Activated naive CD4-positive, alpha-beta T cell treated with anti-CD3 and anti-CD28 coated beads, Interleukin-2, amount 50 U/mL, for 24 hours (primary cell): Measurements from ENCODE around the gene RAB3B.
"Not testable (repeated sequence)": the region's sequence is repeated elsewhere in the genome, so short reads cannot be mapped to it uniquely, and the experiment has no call there.

ENCODE experiments used
- H3K27ac Mint-ChIP-seq: one replicate; pipeline ENCODE4 v1.8.0; 2021; ENCODE audit warnings: mild to moderate bottlenecking, mixed read lengths
- H3K27me3 Mint-ChIP-seq: one replicate; pipeline ENCODE4 v1.8.0; 2021; ENCODE audit warnings: mixed read lengths
- H3K36me3 Mint-ChIP-seq: one replicate; pipeline ENCODE4 v1.8.0; 2021; ENCODE audit warnings: mixed read lengths
- H3K4me1 Mint-ChIP-seq: one replicate; pipeline ENCODE4 v1.8.0; 2021; ENCODE audit warnings: mixed read lengths
- H3K4me3 Mint-ChIP-seq: one replicate; pipeline ENCODE4 v1.8.0; 2021; ENCODE audit warnings: mild to moderate bottlenecking, mixed read lengths
- H3K9me3 Mint-ChIP-seq: one replicate; pipeline ENCODE4 v1.8.0; 2021; ENCODE audit warnings: mixed read lengths

RAB3B gene

GRCh38 chr1:51919684-51920083, 70.8 kb downstream of the RAB3B start:
- Mint-ChIP-seq H3K27ac (no peak overlapping the region), H3K4me3 (no peak overlapping the region), H3K4me1 (no peaks in the 10 kb centered on the region), H3K9me3 (no peaks in the 10 kb centered on the region), H3K36me3 (no peaks in the 10 kb centered on the region), H3K27me3 (peaks cover 2% of the 10 kb centered on the region)

DNA sequence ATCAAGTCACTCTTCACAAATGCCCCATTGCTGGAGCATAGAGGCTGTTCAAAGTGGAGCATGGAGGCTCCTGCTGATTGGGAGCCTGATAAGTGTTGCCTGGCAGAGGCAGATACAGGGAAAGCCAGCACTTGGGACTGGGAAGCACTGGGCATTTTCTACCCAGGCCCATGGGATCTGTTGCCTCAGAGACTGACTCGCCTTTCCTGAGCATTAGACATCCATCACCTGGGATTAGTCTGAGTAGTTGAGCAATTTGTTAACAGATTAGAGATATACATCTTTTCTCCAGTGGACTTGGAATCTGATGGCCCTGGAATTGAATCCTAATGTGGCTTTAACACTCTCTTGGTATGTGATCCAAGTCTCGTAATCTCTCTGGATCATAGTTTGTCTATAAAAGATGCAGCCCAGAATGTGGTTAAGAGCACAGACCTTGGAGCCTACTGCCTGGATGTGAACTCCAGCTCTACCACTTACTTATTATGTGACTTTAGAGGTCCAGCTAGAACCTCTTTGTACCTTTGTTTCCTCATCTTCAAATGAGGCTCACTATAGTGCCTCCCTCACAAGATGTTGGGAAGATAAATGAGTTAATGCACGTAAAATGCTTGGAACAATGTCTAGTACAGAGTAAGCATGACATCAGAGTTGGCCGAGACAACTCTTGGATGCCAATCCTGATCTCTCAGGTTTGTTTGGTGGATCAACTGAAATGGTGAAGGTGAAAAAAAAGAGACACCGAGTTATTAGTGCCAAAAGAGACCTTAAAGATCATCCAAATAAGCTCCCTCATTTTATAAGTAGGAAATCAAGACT, 73.7 kb downstream of the RAB3B start:
- H3K27ac Mint-ChIP-seq: no peak overlapping the region
- H3K4me3 Mint-ChIP-seq: no peak overlapping the region
- H3K27me3 Mint-ChIP-seq: peaks cover 2% of the 10 kb centered on the region
- H3K36me3 Mint-ChIP-seq: no peaks in the 10 kb centered on the region
- no peaks in the 10 kb centered on the region for H3K9me3 Mint-ChIP-seq
- H3K4me1 Mint-ChIP-seq: no peaks in the 10 kb centered on the region

DNA sequence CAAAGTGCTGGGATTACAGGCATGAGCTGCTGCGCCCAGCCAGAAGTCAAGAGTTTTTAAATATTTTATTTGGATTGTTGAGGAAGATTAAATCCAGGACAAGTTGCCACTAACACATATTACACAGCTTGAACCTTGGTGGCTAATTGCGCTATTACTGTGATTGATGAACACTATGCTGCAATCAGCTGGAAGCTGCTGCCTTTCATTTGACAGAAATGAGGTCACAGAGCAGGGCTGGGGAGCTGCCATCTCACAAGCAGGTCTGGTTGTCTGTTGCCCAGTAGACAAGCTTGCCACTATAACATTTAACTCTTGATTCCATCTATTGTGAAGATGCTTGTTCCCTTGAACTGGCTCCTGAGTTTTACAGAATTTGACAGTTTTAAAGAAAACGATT, 74.5 kb downstream of the RAB3B start:
- no peaks in the 10 kb centered on the region for H3K9me3 Mint-ChIP-seq
- no peaks in the 10 kb centered on the region for H3K36me3 Mint-ChIP-seq
- H3K4me1 Mint-ChIP-seq: no peaks in the 10 kb centered on the region
- H3K27me3 Mint-ChIP-seq: peaks cover 2% of the 10 kb centered on the region
- no peak overlapping the region for H3K4me3 Mint-ChIP-seq
- H3K27ac Mint-ChIP-seq: no peak overlapping the region

GRCh38 chr1:51912881-51913280, 77.6 kb downstream of the RAB3B start:
- Mint-ChIP-seq H3K27ac (no peak overlapping the region), H3K4me3 (no peak overlapping the region), H3K36me3 (no peaks in the 10 kb centered on the region), H3K9me3 (no peaks in the 10 kb centered on the region), H3K4me1 (no peaks in the 10 kb centered on the region), H3K27me3 (peaks cover 3% of the 10 kb centered on the region)

GRCh38 chr1:51910221-51911000, 80.1 kb downstream of the RAB3B start:
- H3K9me3 Mint-ChIP-seq: no peaks in the 10 kb centered on the region
- no peaks in the 10 kb centered on the region for H3K36me3 Mint-ChIP-seq
- peaks cover 3% of the 10 kb centered on the region for H3K27me3 Mint-ChIP-seq
- H3K4me1 Mint-ChIP-seq: peaks cover 11% of the 10 kb centered on the region
- H3K27ac Mint-ChIP-seq: no peak overlapping the region
- no peak overlapping the region for H3K4me3 Mint-ChIP-seq

DNA sequence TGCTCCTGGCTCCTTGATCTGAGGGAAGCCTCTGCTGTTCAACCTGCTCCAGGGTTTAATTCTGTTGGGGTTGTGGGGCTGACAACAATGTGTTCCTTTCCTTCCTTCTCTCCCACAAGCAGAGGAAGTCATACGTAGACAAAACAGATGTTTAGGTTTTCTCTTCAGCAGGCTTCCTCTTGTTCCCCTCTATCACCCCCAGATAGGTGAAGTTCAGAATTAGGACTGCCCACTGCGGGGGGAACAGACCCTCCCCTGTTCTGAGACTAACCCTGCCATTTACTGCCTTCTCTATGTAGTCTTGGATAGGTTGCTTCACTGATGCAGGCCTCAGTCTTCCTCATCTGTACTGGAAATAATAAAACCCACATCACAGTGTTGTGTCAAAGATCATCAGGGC, 82.0 kb downstream of the RAB3B start:
- Mint-ChIP-seq H3K4me3 (no peak overlapping the region), H3K36me3 (no peaks in the 10 kb centered on the region), H3K4me1 (peaks cover 11% of the 10 kb centered on the region), H3K9me3 (no peaks in the 10 kb centered on the region), H3K27ac (no peak overlapping the region), H3K27me3 (peaks cover 3% of the 10 kb centered on the region)

GRCh38 chr1:51907079-51907702, 83.3 kb downstream of the RAB3B start:
- Mint-ChIP-seq H3K4me1 (peaks cover 11% of the 10 kb centered on the region), H3K27ac (peak overlapping the region; percentile 96), H3K27me3 (peaks cover 3% of the 10 kb centered on the region), H3K9me3 (no peaks in the 10 kb centered on the region), H3K36me3 (no peaks in the 10 kb centered on the region), H3K4me3 (no peak overlapping the region)

GRCh38 chr1:51906306-51907078, 84.0 kb downstream of the RAB3B start:
- no peak overlapping the region for H3K4me3 Mint-ChIP-seq
- H3K36me3 Mint-ChIP-seq: no peaks in the 10 kb centered on the region
- H3K27me3 Mint-ChIP-seq: peaks cover 3% of the 10 kb centered on the region
- peak overlapping the region; percentile 96 for H3K27ac Mint-ChIP-seq
- peaks cover 11% of the 10 kb centered on the region for H3K4me1 Mint-ChIP-seq
- H3K9me3 Mint-ChIP-seq: no peaks in the 10 kb centered on the region

DNA sequence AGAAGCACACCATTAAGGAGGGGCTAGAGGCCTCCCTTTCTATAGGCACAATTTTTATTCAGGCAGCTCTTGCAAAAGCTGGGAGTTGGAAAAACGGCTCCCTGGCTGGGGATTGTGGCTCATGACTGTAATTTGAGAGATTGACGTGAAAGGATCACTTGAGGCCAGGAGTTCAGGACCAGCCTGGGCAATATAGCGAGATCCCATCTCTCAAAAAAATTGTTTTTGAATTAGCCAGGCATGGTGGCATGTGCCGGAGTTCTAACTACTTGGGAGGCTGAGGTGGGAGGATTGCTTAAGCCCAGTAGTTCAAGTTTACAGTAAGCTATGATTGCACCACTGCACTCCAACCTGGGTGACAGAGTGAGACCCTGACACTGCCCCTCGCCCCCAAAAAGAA, 88.0 kb downstream of the RAB3B start:
- Mint-ChIP-seq H3K9me3 (no peaks in the 10 kb centered on the region), H3K27me3 (peaks cover 7% of the 10 kb centered on the region), H3K4me1 (peaks cover 10% of the 10 kb centered on the region), H3K36me3 (no peaks in the 10 kb centered on the region), H3K4me3 (no peak overlapping the region), H3K27ac (no peak overlapping the region)

- Mint-ChIP-seq H3K36me3 (no peaks in the 10 kb centered on the region), H3K9me3 (no peaks in the 10 kb centered on the region), H3K4me3 (no peak overlapping the region), H3K27me3 (peaks cover 12% of the 10 kb centered on the region), H3K27ac (no peak overlapping the region), H3K4me1 (no peaks in the 10 kb centered on the region)
These were observed 89.3 kb downstream of the RAB3B start for GRCh38 chr1:51901151-51901550.

DNA sequence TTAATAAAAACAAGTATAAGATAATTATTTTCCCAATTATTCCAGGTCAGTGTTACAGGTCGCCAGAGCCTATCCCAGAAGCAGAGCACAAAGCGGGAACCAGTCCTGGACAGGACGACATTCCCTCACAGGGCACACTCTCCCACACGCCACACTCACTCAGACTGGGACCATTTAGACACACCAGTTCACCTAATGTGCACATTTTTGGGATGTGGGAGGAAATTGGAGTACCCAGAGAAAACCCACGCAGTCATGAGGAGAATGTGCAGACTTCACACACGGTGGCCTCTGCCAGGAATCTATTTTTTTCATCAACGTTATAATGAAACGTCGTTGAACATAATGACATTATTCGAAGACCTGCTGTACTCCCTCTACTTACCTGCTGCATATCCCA, 91.5 kb downstream of the RAB3B start:
- peaks cover 18% of the 10 kb centered on the region for H3K27me3 Mint-ChIP-seq
- no peaks in the 10 kb centered on the region for H3K9me3 Mint-ChIP-seq
- H3K4me1 Mint-ChIP-seq: no peaks in the 10 kb centered on the region
- no peak overlapping the region for H3K4me3 Mint-ChIP-seq
- H3K27ac Mint-ChIP-seq: no peak overlapping the region
- H3K36me3 Mint-ChIP-seq: no peaks in the 10 kb centered on the region

DNA sequence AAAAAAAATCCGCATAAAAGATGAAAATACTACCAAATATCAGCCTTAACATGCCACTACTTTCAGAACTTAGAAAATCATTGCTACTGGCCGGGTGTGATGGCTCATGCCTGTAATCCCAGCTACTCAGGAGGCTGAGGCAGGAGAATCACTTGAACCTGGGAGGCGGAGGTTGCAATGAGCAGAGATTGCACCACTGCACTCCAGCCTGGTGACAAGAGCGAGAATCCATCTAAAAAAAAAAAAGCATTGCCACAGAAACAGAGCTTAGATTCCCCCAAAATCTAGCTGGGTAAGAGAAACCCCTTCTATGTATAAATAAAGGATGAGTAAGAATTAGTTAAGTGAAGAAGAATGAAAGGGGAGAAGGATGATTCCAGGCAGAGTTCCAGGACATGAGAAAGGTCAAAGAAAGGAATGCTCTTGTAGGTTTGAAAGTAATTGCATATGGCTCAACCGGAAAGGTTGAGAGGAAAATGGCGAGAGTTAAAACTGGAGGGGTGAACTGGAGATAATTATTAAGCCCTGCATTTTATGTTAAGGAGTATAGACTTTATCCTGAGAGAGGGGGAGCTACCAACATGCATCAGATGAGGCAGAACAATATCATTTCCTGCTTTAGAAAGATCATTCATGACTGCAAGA, 92.3 kb downstream of the RAB3B start:
- Mint-ChIP-seq H3K27me3 (peaks cover 20% of the 10 kb centered on the region), H3K36me3 (no peaks in the 10 kb centered on the region), H3K4me3 (no peak overlapping the region), H3K9me3 (no peaks in the 10 kb centered on the region), H3K27ac (no peak overlapping the region), H3K4me1 (no peaks in the 10 kb centered on the region)

- Mint-ChIP-seq H3K27me3 (peaks cover 21% of the 10 kb centered on the region), H3K27ac (no peak overlapping the region), H3K4me1 (no peaks in the 10 kb centered on the region), H3K4me3 (no peak overlapping the region), H3K9me3 (no peaks in the 10 kb centered on the region), H3K36me3 (no peaks in the 10 kb centered on the region)
These were observed 92.8 kb downstream of the RAB3B start for GRCh38 chr1:51897699-51898031.

DNA sequence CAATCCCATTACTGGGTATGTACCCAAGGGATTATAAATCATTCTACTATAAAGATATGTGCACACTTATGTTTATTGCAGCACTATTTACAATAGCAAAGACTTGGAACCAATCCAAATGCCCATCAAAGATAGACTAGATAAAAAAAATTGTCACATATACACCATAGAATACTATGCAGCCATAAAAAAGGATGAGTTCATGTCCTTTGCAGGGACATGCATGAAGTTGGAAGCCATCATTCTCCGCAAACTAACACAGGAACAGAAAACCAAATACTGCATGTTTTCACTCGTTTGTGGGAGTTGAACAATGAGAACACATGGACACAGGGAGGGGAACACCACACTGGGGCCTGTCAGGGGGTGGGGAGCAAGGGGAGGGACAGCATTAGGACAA, 95.8 kb downstream of the RAB3B start:
- H3K4me1 Mint-ChIP-seq, H3K4me3 Mint-ChIP-seq, H3K9me3 Mint-ChIP-seq, H3K27ac Mint-ChIP-seq, H3K36me3 Mint-ChIP-seq: not testable (repeated sequence)
- H3K27me3 Mint-ChIP-seq: peaks cover 30% of the 10 kb centered on the region

DNA sequence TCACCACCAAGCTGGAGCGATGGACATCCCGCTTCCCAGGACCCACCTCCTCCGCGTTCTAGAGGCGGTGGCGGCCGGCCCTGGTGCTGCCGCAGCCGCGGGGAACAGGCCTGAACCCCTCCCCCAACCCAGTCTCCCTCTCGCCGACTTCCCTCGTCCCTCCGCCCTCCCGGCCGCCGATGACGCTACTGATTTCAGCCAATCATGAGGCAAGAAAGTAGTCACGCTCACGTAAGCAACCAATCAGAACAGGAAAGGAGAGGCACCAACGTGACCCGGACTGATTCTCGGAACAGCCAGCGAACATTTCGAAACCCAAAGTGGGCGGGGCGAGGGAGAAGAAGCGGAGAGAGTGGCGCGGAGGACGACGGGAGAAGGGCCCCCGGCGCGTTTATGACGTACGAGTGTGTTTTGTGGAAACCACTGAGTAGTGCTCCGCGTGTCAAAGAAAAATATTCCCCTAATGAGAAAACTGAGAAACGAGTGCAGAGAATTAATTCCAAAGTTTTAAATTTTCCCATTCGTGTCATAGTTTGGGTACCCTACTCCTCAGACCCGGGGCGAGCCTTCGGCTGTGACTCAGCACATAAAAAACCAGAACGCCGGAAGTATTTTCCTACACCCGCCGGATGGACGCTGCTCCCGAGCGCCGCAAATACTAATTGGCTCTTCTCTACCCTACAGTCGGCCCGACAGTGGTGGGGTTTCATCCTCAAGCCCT, 111.7 kb downstream of the RAB3B start, which contains the start of gene NRDC:
Gene NRDC, minus strand, starts transcription at position 112 of the 721 bp plus-strand sequence. CDS start 112 bp downstream, outside the sequence.
- Mint-ChIP-seq H3K4me3 (no peak within 1 kb of the TSS), H3K27ac (no peak within 1 kb of the TSS), H3K27me3 (peaks cover 4% of the 10 kb centered on the region), H3K4me1 (peaks cover 31% of the 10 kb centered on the region), H3K36me3 (peaks cover 9% of the 10 kb centered on the region), H3K9me3 (no peaks in the 10 kb centered on the region)
